HCT116 (cell line): ENCODE data around the gene TCEANC2. TPM values are rescaled to one million over a fixed set of nuclear protein-coding genes. Genes with fewer than 3 reads are reported as not detected.

Experiments
- ATAC-seq: fragments of 200-7000 bp; cut with Tn5 transposase; 2 replicates; pipeline ENCODE4 v1.9.1; 2020; ENCODE audit warnings: mild to moderate bottlenecking, moderate library complexity
- BruUV-seq: library from RNA; stranded (reverse); fragments of 400-500 nt; replicated peaks from 2 replicates; lab custom pipeline; 2021; lab: Mats Ljungman, UMichigan
- CTCF ChIA-PET: fragments of 300-600 bp; sonication (Branson Sonifier 250); formaldehyde crosslinking; loops from one replicate; lab custom pipeline; 2021; ENCODE audit warnings: antibody characterized with exemption; lab: Charles Lee
- POLR2A ChIA-PET: fragments of 300-600, 350-600 bp; sonication (Branson Sonifier 250); formaldehyde crosslinking; loops from one replicate; lab custom pipeline; 2021; ENCODE audit warnings: antibody characterized with exemption; lab: Charles Lee
- RAD21 ChIA-PET, 2 experiments: fragments of 300-600 bp; sonication (Branson Sonifier 250); formaldehyde crosslinking; loops; one replicate each; lab custom pipeline; 2023; ENCODE audit warnings: low total read pairs in 2 of 2; ENCODE audit not compliant: uncharacterized antibody in 2 of 2, unreplicated experiment in 2 of 2, low non-redundant PET in 1 of 2; lab: Charles Lee
- DNase-seq: peaks from one replicate; pipeline ENCODE4 v3.0.0-alpha.2; 2010; ENCODE audit warnings: low read depth, low spot score
- H2AFZ ChIP-seq: fragments of 200-600 bp; shearing (Covaris generic), sonication (generic); 2 replicates; pipeline ENCODE4 v1.6.1; 2017; ENCODE audit warnings: low read depth, mixed run types, mixed read lengths, antibody characterized with exemption, low read length; ENCODE audit not compliant: poor library complexity, severe bottlenecking
- H3K27ac ChIP-seq: 2 replicates; pipeline ENCODE4 v1.5.1; 2012; ENCODE audit warnings: low read depth, low read length
- H3K27me3 ChIP-seq: fragments of 200-600 bp; sonication (generic); 2 replicates; pipeline ENCODE4 v1.6.1; 2016; ENCODE audit warnings: mixed run types, low read length, mixed read lengths; ENCODE audit not compliant: insufficient read depth
- H3K36me3 ChIP-seq, 2 experiments: fragments of 200-500 bp in 1 of 2; fragments of 200-600 bp in 1 of 2; sonication (Bioruptor generic) in 1 of 2; sonication (generic) in 1 of 2; 2 replicates each; pipeline versions ENCODE4 v1.5.1 to v1.6.1; 2014 to 2016; ENCODE audit warnings: low read length in 2 of 2, inconsistent platforms in 1 of 2, mixed read lengths in 1 of 2, mixed run types in 1 of 2; ENCODE audit not compliant: insufficient read depth in 2 of 2, control insufficient read depth in 1 of 2
- H3K4me1 ChIP-seq, 2 experiments: fragments of 200-600 bp in 1 of 2; sonication (generic) in 1 of 2; 2 replicates each; pipeline versions ENCODE4 v1.5.1 to v1.6.1; 2012 to 2017; ENCODE audit warnings: low read length in 2 of 2, inconsistent platforms in 1 of 2, mild to moderate bottlenecking in 1 of 2, mixed read lengths in 1 of 2, mixed run types in 1 of 2, moderate library complexity in 1 of 2; ENCODE audit not compliant: insufficient read depth in 2 of 2, control insufficient read depth in 1 of 2
- H3K4me2 ChIP-seq: fragments of 200-600 bp; sonication (generic); 2 replicates; pipeline ENCODE4 v1.6.1; 2017; ENCODE audit warnings: mixed run types, low read length, mixed read lengths
- H3K4me3 ChIP-seq, 2 experiments: fragments of 200-600 bp in 1 of 2; sonication (generic) in 1 of 2; replicated peaks in 1 of 2; 2 replicates each; pipeline ENCODE4 v1.5.1; 2011 to 2016; ENCODE audit warnings: low read length in 2 of 2, control low read depth in 1 of 2, low read depth in 1 of 2, mild to moderate bottlenecking in 1 of 2, mixed read lengths in 1 of 2, mixed run types in 1 of 2
- H3K79me2 ChIP-seq: fragments of 200-600 bp; sonication (generic); 2 replicates; pipeline ENCODE4 v1.6.1; 2017; ENCODE audit warnings: mild to moderate bottlenecking, mixed run types, low read length, moderate library complexity, mixed read lengths; ENCODE audit not compliant: insufficient read depth
- H3K9ac ChIP-seq: fragments of 200-600 bp; sonication (generic); 2 replicates; pipeline ENCODE4 v1.6.1; 2016; ENCODE audit warnings: low read length, mixed read lengths
- H3K9me2 ChIP-seq: fragments of 200-600 bp; sonication (generic), shearing (Covaris generic); 2 replicates; pipeline ENCODE4 v1.6.1; 2017; ENCODE audit warnings: mixed run types, mild to moderate bottlenecking, moderate library complexity; ENCODE audit not compliant: insufficient read depth
- H3K9me3 ChIP-seq, 2 experiments: fragments of 200-500 bp in 1 of 2; fragments of 200-600 bp in 1 of 2; sonication (Bioruptor generic) in 1 of 2; sonication (generic) in 1 of 2; 2 replicates each; pipeline ENCODE4 v1.6.1; 2014 to 2017; ENCODE audit warnings: low read length in 2 of 2, mixed read lengths in 2 of 2, inconsistent platforms in 1 of 2, low read depth in 1 of 2, mild to moderate bottlenecking in 1 of 2, mixed run types in 1 of 2, moderate library complexity in 1 of 2; ENCODE audit not compliant: control insufficient read depth in 1 of 2, insufficient read depth in 1 of 2
- H4K20me1 ChIP-seq: fragments of 200-600 bp; sonication (generic), shearing (Covaris generic); 2 replicates; pipeline ENCODE4 v1.6.1; 2017; ENCODE audit warnings: mixed run types, mild to moderate bottlenecking, moderate library complexity; ENCODE audit not compliant: insufficient read depth
- CBX3 ChIP-seq: IDR thresholded peaks from 2 replicates; pipeline ENCODE4 v1.6.1; 2012; ENCODE audit warnings: low read depth
- CEBPB ChIP-seq: IDR thresholded peaks from 2 replicates; pipeline ENCODE4 v1.6.1; 2012; ENCODE audit warnings: low read depth
- EGR1 ChIP-seq: IDR thresholded peaks from 2 replicates; pipeline ENCODE4 v1.6.1; 2012; ENCODE audit warnings: low read depth
- ELF1 ChIP-seq: IDR thresholded peaks from 2 replicates; pipeline ENCODE4 v1.6.1; 2012; ENCODE audit warnings: low read depth, borderline replicate concordance
- EZH2 ChIP-seq: fragments of 200-600 bp; sonication (generic); IDR thresholded peaks from 2 replicates; pipeline ENCODE4 v1.6.1; 2017; ENCODE audit warnings: antibody characterized with exemption, mixed run types
- EZH2phosphoT487 ChIP-seq: fragments of 200-600 bp; IDR thresholded peaks from 2 replicates; pipeline ENCODE4 v1.6.1; 2018; ENCODE audit warnings: antibody characterized with exemption, borderline replicate concordance
- JUND ChIP-seq: IDR thresholded peaks from 2 replicates; pipeline ENCODE4 v1.6.1; 2012
- POLR2A ChIP-seq: IDR thresholded peaks from 2 replicates; pipeline ENCODE4 v1.7.0; 2011; ENCODE audit warnings: borderline replicate concordance; ENCODE audit not compliant: insufficient read depth, insufficient read length; ENCODE audit errors: extremely low read depth
- SRF ChIP-seq: IDR thresholded peaks from 2 replicates; pipeline ENCODE4 v1.6.1; 2012; ENCODE audit warnings: low read depth
- TCF7L2 ChIP-seq: IDR thresholded peaks from 2 replicates; pipeline ENCODE4 v1.7.0; 2011; ENCODE audit warnings: borderline replicate concordance, inconsistent platforms; ENCODE audit not compliant: insufficient read depth, insufficient read length; ENCODE audit errors: extremely low read depth
- YY1 ChIP-seq: IDR thresholded peaks from 2 replicates; pipeline ENCODE4 v1.6.1; 2011; ENCODE audit warnings: low read length, low read depth, moderate library complexity, mild to moderate bottlenecking; ENCODE audit not compliant: insufficient replicate concordance; ENCODE audit errors: extremely low read depth
- ZFX ChIP-seq: fragments of 450-650 bp; IDR thresholded peaks from 2 replicates; pipeline ENCODE4 v1.6.1; 2017
- ZNF274 ChIP-seq: fragments of 200-500 bp; sonication (Bioruptor generic); IDR thresholded peaks from 2 replicates; pipeline ENCODE4 v1.6.1; 2014; ENCODE audit warnings: mild to moderate bottlenecking, low read depth, low read length, inconsistent platforms
- intact Hi-C: fragments of 100-400 bp; cut with micrococcal nuclease; formaldehyde crosslinking; loops from 2 replicates; pipeline ENCODE4 v1.10.0; 2022
- total RNA-seq: library from RNA; stranded (reverse); gene quantifications from one replicate; pipeline ENCODE4 v1.2.1, GENCODE V29; 2021; ENCODE audit not compliant: unreplicated experiment
- TF ChIP-seq, protein P1 (sequence below): IDR thresholded peaks from 2 replicates; pipeline ENCODE4 v1.6.1; 2012
- TF ChIP-seq, protein P2 (sequence below), 3 experiments: fragments of 200-600 bp in 1 of 3; sonication (generic) in 1 of 3; IDR thresholded peaks in 2 of 3; conservative IDR thresholded peaks in 1 of 3; 2 replicates each; pipeline ENCODE4 v1.5.1; 2012 to 2017; ENCODE audit warnings: low read depth in 2 of 3, low read length in 2 of 3, antibody characterized with exemption in 1 of 3, borderline replicate concordance in 1 of 3, control low read depth in 1 of 3, mild to moderate bottlenecking in 1 of 3, mixed read lengths in 1 of 3, mixed run types in 1 of 3, moderate library complexity in 1 of 3; ENCODE audit not compliant: insufficient read depth in 1 of 3
- TF ChIP-seq, protein P3 (sequence below): IDR thresholded peaks from 2 replicates; pipeline ENCODE4 v1.6.1; 2012; ENCODE audit warnings: low read depth
- TF ChIP-seq, protein P4 (sequence below): IDR thresholded peaks from 2 replicates; pipeline ENCODE4 v1.6.1; 2011; ENCODE audit warnings: mild to moderate bottlenecking, low read length, moderate library complexity; ENCODE audit not compliant: insufficient replicate concordance; ENCODE audit errors: extremely low read depth

Gene TCEANC2
- total RNA-seq, 1 experiment from 2014 or later, result 5.4 TPM

DNA sequence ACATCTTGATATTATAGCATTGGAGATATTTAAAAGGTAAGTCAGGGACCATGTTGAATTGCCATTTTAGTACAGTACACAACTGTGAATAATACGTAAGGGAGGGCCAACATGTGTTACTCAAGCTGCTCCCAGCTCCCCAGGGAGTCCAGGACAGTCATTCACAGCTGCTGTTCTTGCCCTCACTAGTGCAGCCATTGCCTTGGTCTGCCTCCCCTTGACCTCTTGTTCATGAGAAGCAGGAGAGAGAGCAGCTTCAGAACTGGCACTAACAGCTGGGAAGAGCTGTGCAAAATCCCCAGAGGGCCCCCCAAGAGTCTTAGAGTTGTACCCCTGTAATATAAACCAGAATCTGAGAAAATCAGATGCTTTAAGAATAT, 16.4 kb downstream of the TCEANC2 start:
- Histone ChIP-seq H3K36me3 (no peaks in the 10 kb centered on the region), H3K9me3 (no peaks in the 10 kb centered on the region), H3K27me3 (no peaks in the 10 kb centered on the region), H4K20me1 (no peaks in the 10 kb centered on the region), H3K9me2 (no peaks in the 10 kb centered on the region), H3K4me3 (no peak overlapping the region), H3K79me2 (no peaks in the 10 kb centered on the region), H2AFZ (no peak overlapping the region), H3K27ac (no peak overlapping the region), H3K4me2 (no peak overlapping the region), H3K9ac (no peak overlapping the region), H3K4me1 (peaks cover 0 to 4% of the 10 kb centered on the region in 2 experiments; a peak in 1 of 4 replicates)
- BruUV-seq, result no TSS peak
- CTCF ChIA-PET, result no interaction called here
- TF ChIP-seq YY1 (no peak), CEBPB (no peak), POLR2A (no peak), EZH2 (no peak), ELF1 (no peak), JUND (no peak), TCF7L2 (no peak), ZNF274 (no peak), EZH2phosphoT487 (no peak), SRF (no peak), ZFX (no peak), CBX3 (no peak), EGR1 (no peak)
- TF ChIP-seq, protein P1, sequence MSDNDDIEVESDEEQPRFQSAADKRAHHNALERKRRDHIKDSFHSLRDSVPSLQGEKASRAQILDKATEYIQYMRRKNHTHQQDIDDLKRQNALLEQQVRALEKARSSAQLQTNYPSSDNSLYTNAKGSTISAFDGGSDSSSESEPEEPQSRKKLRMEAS, result no peak
- TF ChIP-seq, protein P2, sequence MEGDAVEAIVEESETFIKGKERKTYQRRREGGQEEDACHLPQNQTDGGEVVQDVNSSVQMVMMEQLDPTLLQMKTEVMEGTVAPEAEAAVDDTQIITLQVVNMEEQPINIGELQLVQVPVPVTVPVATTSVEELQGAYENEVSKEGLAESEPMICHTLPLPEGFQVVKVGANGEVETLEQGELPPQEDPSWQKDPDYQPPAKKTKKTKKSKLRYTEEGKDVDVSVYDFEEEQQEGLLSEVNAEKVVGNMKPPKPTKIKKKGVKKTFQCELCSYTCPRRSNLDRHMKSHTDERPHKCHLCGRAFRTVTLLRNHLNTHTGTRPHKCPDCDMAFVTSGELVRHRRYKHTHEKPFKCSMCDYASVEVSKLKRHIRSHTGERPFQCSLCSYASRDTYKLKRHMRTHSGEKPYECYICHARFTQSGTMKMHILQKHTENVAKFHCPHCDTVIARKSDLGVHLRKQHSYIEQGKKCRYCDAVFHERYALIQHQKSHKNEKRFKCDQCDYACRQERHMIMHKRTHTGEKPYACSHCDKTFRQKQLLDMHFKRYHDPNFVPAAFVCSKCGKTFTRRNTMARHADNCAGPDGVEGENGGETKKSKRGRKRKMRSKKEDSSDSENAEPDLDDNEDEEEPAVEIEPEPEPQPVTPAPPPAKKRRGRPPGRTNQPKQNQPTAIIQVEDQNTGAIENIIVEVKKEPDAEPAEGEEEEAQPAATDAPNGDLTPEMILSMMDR (IDR thresholded peaks at IDR 0.05 in 2 of 3, conservative IDR thresholded peaks at IDR 0.05 in 1 of 3; ENCODE audit: borderline replicate concordance in 1 of 3, insufficient read depth in 1 of 3, low read depth in 2 of 3, low read length in 2 of 3), result no peak
- TF ChIP-seq, protein P3, sequence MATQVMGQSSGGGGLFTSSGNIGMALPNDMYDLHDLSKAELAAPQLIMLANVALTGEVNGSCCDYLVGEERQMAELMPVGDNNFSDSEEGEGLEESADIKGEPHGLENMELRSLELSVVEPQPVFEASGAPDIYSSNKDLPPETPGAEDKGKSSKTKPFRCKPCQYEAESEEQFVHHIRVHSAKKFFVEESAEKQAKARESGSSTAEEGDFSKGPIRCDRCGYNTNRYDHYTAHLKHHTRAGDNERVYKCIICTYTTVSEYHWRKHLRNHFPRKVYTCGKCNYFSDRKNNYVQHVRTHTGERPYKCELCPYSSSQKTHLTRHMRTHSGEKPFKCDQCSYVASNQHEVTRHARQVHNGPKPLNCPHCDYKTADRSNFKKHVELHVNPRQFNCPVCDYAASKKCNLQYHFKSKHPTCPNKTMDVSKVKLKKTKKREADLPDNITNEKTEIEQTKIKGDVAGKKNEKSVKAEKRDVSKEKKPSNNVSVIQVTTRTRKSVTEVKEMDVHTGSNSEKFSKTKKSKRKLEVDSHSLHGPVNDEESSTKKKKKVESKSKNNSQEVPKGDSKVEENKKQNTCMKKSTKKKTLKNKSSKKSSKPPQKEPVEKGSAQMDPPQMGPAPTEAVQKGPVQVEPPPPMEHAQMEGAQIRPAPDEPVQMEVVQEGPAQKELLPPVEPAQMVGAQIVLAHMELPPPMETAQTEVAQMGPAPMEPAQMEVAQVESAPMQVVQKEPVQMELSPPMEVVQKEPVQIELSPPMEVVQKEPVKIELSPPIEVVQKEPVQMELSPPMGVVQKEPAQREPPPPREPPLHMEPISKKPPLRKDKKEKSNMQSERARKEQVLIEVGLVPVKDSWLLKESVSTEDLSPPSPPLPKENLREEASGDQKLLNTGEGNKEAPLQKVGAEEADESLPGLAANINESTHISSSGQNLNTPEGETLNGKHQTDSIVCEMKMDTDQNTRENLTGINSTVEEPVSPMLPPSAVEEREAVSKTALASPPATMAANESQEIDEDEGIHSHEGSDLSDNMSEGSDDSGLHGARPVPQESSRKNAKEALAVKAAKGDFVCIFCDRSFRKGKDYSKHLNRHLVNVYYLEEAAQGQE, result no peak
- TF ChIP-seq, protein P4, sequence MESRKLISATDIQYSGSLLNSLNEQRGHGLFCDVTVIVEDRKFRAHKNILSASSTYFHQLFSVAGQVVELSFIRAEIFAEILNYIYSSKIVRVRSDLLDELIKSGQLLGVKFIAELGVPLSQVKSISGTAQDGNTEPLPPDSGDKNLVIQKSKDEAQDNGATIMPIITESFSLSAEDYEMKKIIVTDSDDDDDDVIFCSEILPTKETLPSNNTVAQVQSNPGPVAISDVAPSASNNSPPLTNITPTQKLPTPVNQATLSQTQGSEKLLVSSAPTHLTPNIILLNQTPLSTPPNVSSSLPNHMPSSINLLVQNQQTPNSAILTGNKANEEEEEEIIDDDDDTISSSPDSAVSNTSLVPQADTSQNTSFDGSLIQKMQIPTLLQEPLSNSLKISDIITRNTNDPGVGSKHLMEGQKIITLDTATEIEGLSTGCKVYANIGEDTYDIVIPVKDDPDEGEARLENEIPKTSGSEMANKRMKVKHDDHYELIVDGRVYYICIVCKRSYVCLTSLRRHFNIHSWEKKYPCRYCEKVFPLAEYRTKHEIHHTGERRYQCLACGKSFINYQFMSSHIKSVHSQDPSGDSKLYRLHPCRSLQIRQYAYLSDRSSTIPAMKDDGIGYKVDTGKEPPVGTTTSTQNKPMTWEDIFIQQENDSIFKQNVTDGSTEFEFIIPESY, result no peak
- intact Hi-C loops, result loop anchor here (1.0 to 5.0 kb wide), 3 partner anchors 338 to 741 kb away; partner anchors contain the start of gene SSBP3
- DNase-seq, result no peak
- POLR2A ChIA-PET, result no interaction called here
- RAD21 ChIA-PET, result no interaction called here
- peak; percentile 76 for ATAC-seq
